ENCODE results near the gene HEG1.

Gene HEG1

DNA sequence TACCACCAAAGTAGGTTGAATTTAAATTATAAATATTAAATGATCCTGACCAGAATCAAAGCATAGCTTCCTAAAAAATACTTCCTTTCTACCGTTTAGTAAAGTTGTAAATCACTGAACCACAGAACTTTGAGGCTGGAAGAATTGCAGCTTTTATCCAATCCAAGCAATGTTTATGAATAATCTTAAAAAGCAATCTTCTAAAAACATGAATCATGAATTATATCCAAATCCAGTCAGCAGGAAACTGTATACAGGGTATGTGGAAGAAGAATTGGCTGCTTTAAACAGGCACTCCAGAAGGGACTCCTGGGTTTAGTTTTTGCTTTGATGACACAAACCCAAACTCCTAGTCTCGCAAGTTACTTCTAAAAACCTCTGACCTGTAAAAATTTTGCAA lies 30.2 kb downstream of the HEG1 start:
- H3K27me3 ChIP-seq (ENCODE audit: insufficient read depth, poor library complexity, severe bottlenecking), result peaks cover 14% of the 10 kb centered on the region
- DNase-seq (ENCODE audit: low read depth in 1 of 2, low spot score in 1 of 2), result no peak
- H3K4me3 ChIP-seq (replicated peaks; ENCODE audit: insufficient read depth, low read length), result no peak overlapping the region
- no peak overlapping the region for H3K27ac ChIP-seq (replicated peaks)
- TF ChIP-seq SPI1 (IDR thresholded peaks at IDR 0.05; ENCODE audit: borderline replicate concordance, low read depth) (no peak), GABPA (IDR thresholded peaks at IDR 0.05; ENCODE audit: low read depth) (no peak), POLR2AphosphoS5 (IDR thresholded peaks at IDR 0.05; ENCODE audit: low read depth) (no peak)
- TF ChIP-seq, protein P1, sequence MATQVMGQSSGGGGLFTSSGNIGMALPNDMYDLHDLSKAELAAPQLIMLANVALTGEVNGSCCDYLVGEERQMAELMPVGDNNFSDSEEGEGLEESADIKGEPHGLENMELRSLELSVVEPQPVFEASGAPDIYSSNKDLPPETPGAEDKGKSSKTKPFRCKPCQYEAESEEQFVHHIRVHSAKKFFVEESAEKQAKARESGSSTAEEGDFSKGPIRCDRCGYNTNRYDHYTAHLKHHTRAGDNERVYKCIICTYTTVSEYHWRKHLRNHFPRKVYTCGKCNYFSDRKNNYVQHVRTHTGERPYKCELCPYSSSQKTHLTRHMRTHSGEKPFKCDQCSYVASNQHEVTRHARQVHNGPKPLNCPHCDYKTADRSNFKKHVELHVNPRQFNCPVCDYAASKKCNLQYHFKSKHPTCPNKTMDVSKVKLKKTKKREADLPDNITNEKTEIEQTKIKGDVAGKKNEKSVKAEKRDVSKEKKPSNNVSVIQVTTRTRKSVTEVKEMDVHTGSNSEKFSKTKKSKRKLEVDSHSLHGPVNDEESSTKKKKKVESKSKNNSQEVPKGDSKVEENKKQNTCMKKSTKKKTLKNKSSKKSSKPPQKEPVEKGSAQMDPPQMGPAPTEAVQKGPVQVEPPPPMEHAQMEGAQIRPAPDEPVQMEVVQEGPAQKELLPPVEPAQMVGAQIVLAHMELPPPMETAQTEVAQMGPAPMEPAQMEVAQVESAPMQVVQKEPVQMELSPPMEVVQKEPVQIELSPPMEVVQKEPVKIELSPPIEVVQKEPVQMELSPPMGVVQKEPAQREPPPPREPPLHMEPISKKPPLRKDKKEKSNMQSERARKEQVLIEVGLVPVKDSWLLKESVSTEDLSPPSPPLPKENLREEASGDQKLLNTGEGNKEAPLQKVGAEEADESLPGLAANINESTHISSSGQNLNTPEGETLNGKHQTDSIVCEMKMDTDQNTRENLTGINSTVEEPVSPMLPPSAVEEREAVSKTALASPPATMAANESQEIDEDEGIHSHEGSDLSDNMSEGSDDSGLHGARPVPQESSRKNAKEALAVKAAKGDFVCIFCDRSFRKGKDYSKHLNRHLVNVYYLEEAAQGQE (IDR thresholded peaks at IDR 0.05; ENCODE audit: insufficient replicate concordance, low read depth), result no peak
- TF ChIP-seq, protein P2, sequence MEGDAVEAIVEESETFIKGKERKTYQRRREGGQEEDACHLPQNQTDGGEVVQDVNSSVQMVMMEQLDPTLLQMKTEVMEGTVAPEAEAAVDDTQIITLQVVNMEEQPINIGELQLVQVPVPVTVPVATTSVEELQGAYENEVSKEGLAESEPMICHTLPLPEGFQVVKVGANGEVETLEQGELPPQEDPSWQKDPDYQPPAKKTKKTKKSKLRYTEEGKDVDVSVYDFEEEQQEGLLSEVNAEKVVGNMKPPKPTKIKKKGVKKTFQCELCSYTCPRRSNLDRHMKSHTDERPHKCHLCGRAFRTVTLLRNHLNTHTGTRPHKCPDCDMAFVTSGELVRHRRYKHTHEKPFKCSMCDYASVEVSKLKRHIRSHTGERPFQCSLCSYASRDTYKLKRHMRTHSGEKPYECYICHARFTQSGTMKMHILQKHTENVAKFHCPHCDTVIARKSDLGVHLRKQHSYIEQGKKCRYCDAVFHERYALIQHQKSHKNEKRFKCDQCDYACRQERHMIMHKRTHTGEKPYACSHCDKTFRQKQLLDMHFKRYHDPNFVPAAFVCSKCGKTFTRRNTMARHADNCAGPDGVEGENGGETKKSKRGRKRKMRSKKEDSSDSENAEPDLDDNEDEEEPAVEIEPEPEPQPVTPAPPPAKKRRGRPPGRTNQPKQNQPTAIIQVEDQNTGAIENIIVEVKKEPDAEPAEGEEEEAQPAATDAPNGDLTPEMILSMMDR (IDR thresholded peaks at IDR 0.05; ENCODE audit: insufficient read depth, low read length), result no peak

- Histone ChIP-seq H3K27ac (replicated peaks) (no peak overlapping the region), H3K27me3 (ENCODE audit: insufficient read depth, poor library complexity, severe bottlenecking) (peaks cover 14% of the 10 kb centered on the region), H3K4me3 (replicated peaks; ENCODE audit: insufficient read depth, low read length) (no peak overlapping the region)
- TF ChIP-seq GABPA (IDR thresholded peaks at IDR 0.05; ENCODE audit: low read depth), result no peak
- TF ChIP-seq, protein P2 (IDR thresholded peaks at IDR 0.05; ENCODE audit: insufficient read depth, low read length), result no peak
- TF ChIP-seq, protein P1 (IDR thresholded peaks at IDR 0.05; ENCODE audit: insufficient replicate concordance, low read depth), result no peak
- TF ChIP-seq POLR2AphosphoS5 (IDR thresholded peaks at IDR 0.05; ENCODE audit: low read depth), result no peak
- no peak for TF ChIP-seq SPI1 (IDR thresholded peaks at IDR 0.05; ENCODE audit: borderline replicate concordance, low read depth)
- no peak for DNase-seq (ENCODE audit: low read depth in 1 of 2, low spot score in 1 of 2)
These were observed 31.0 kb downstream of the HEG1 start for GRCh38 chr3:125024817-125025216.

DNA sequence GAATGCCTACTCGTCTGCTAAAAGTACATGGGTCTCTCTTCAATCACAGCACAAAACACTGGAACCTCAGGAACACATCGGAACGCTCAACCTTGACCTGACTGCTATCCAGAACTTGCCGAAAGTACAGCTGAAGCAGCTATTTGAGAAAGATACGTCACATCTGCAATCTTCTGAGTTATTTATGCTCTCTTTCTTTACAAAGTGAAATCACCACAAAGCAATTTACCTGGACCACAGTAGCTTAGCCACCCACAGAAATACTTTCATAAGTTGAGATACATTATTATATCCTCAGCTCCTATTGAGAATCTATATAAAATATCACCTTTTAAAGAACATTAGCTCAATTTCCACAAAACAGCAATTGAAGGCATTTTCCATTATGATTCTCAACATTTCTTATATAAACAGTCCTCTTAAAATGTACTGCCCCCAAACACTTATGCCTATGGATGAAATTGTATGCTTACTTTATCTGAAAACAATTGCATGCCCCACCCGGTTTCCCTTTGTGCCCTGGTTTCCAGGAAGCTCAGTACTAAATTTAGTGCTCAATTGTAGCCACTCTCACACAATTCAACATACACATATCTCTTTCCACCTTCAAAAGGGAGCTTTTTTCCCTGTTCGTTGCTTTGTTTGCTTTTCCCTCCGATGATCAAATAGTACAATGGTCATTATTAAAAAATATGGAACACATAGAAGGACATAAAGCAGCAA lies 31.8 kb downstream of the HEG1 start:
- DNase-seq (ENCODE audit: low read depth in 1 of 2, low spot score in 1 of 2), result no peak
- Histone ChIP-seq H3K4me3 (replicated peaks; ENCODE audit: insufficient read depth, low read length) (no peak overlapping the region), H3K27me3 (ENCODE audit: insufficient read depth, poor library complexity, severe bottlenecking) (peaks cover 14% of the 10 kb centered on the region), H3K27ac (replicated peaks) (no peak overlapping the region)
- TF ChIP-seq, protein P1 (IDR thresholded peaks at IDR 0.05; ENCODE audit: insufficient replicate concordance, low read depth), result no peak
- TF ChIP-seq POLR2AphosphoS5 (IDR thresholded peaks at IDR 0.05; ENCODE audit: low read depth), result no peak
- no peak for TF ChIP-seq SPI1 (IDR thresholded peaks at IDR 0.05; ENCODE audit: borderline replicate concordance, low read depth)
- TF ChIP-seq GABPA (IDR thresholded peaks at IDR 0.05; ENCODE audit: low read depth), result no peak
- TF ChIP-seq, protein P2 (IDR thresholded peaks at IDR 0.05; ENCODE audit: insufficient read depth, low read length), result no peak

All from HL-60 (cell line).